Activated T-helper 17 cell treated with anti-CD3 and anti-CD28 coated beads, Interleukin-2, amount 50 U/mL, for 72 hours (primary cell): ENCODE data around the gene PLK1. TPM values are rescaled to one million over a fixed set of nuclear protein-coding genes. Genes with fewer than 3 reads are reported as not detected.

Experiments
- ATAC-seq: fragments of 150-1000 bp; cut with Tn5 transposase; replicated peaks from 2 replicates; pipeline ENCODE4 v1.10.0; 2021; ENCODE audit warnings: mild to moderate bottlenecking, moderate library complexity
- H3K27ac Mint-ChIP-seq: one replicate; pipeline ENCODE4 v1.8.0; 2022; ENCODE audit warnings: mixed read lengths
- H3K27me3 Mint-ChIP-seq: one replicate; pipeline ENCODE4 v1.8.0; 2022; ENCODE audit warnings: mixed read lengths
- H3K36me3 Mint-ChIP-seq: one replicate; pipeline ENCODE4 v1.8.0; 2022; ENCODE audit warnings: low read depth, mild to moderate bottlenecking, mixed read lengths
- H3K4me1 Mint-ChIP-seq: one replicate; pipeline ENCODE4 v1.8.0; 2022; ENCODE audit warnings: mixed read lengths
- H3K4me3 Mint-ChIP-seq: one replicate; pipeline ENCODE4 v1.8.0; 2022; ENCODE audit warnings: mild to moderate bottlenecking, mixed read lengths
- H3K9me3 Mint-ChIP-seq: one replicate; pipeline ENCODE4 v1.8.0; 2022; ENCODE audit warnings: mixed read lengths
- total RNA-seq, 2 donors: library from RNA; stranded (reverse); gene quantifications; one replicate each; pipeline ENCODE4 v1.2.3, GENCODE V29; 2022

The PLK1 gene
- total RNA-seq, 2 donors from 2014 or later = 64.0 to 104 TPM

- Mint-ChIP-seq H3K4me1 (no peaks in the 10 kb centered on the region), H3K4me3 (no peak overlapping the region), H3K9me3 (no peaks in the 10 kb centered on the region), H3K36me3 (peaks cover 33% of the 10 kb centered on the region), H3K27ac (no peak overlapping the region), H3K27me3 (no peaks in the 10 kb centered on the region)
- no peak for ATAC-seq
These were observed 13.6 kb downstream of the PLK1 start for GRCh38 chr16:23692190-23692837.

GRCh38 chr16:23694265-23694643 is 15.6 kb downstream of the PLK1 start:
- no peaks in the 10 kb centered on the region for H3K27me3 Mint-ChIP-seq
- H3K4me3 Mint-ChIP-seq = no peak overlapping the region
- no peak for ATAC-seq
- peaks cover 14% of the 10 kb centered on the region for H3K36me3 Mint-ChIP-seq
- no peak overlapping the region for H3K27ac Mint-ChIP-seq
- no peaks in the 10 kb centered on the region for H3K9me3 Mint-ChIP-seq
- no peaks in the 10 kb centered on the region for H3K4me1 Mint-ChIP-seq

GRCh38 chr16:23694644-23695373 is 16.1 kb downstream of the PLK1 start:
- Mint-ChIP-seq H3K4me1 (no peaks in the 10 kb centered on the region), H3K36me3 (peaks cover 8% of the 10 kb centered on the region), H3K27me3 (no peaks in the 10 kb centered on the region), H3K27ac (no peak overlapping the region), H3K4me3 (no peak overlapping the region), H3K9me3 (no peaks in the 10 kb centered on the region)
- ATAC-seq = no peak

- H3K27ac Mint-ChIP-seq = no peak overlapping the region
These were observed 17.1 kb downstream of the PLK1 start for GRCh38 chr16:23695756-23696155.

GRCh38 chr16:23699100-23699499 is 20.4 kb downstream of the PLK1 start:
- Mint-ChIP-seq H3K9me3 (peaks cover 7% of the 10 kb centered on the region), H3K27me3 (peaks cover 3% of the 10 kb centered on the region), H3K4me3 (no peak overlapping the region), H3K36me3 (no peaks in the 10 kb centered on the region), H3K27ac (no peak overlapping the region), H3K4me1 (no peaks in the 10 kb centered on the region)
- peak; percentile 56 for ATAC-seq

More at GRCh38 chr16:23695756-23696155, 17.1 kb downstream of the PLK1 start:
- no peak for ATAC-seq
- H3K27me3 Mint-ChIP-seq = no peaks in the 10 kb centered on the region
- no peaks in the 10 kb centered on the region for H3K9me3 Mint-ChIP-seq
- H3K4me1 Mint-ChIP-seq = no peaks in the 10 kb centered on the region
- no peak overlapping the region for H3K4me3 Mint-ChIP-seq
- no peaks in the 10 kb centered on the region for H3K36me3 Mint-ChIP-seq

GRCh38 chr16:23700093-23700492 is 21.4 kb downstream of the PLK1 start:
- peaks cover 8% of the 10 kb centered on the region for H3K27me3 Mint-ChIP-seq
- H3K36me3 Mint-ChIP-seq = no peaks in the 10 kb centered on the region
- H3K27ac Mint-ChIP-seq = no peak overlapping the region
- no peak overlapping the region for H3K4me3 Mint-ChIP-seq
- no peak for ATAC-seq
- no peaks in the 10 kb centered on the region for H3K4me1 Mint-ChIP-seq
- H3K9me3 Mint-ChIP-seq = peaks cover 7% of the 10 kb centered on the region

- no peaks in the 10 kb centered on the region for H3K36me3 Mint-ChIP-seq
- H3K27ac Mint-ChIP-seq = no peak overlapping the region
- peaks cover 7% of the 10 kb centered on the region for H3K9me3 Mint-ChIP-seq
- H3K4me3 Mint-ChIP-seq = no peak overlapping the region
- H3K4me1 Mint-ChIP-seq = no peaks in the 10 kb centered on the region
- H3K27me3 Mint-ChIP-seq = peaks cover 8% of the 10 kb centered on the region
- no peak for ATAC-seq
These were observed 21.8 kb downstream of the PLK1 start for GRCh38 chr16:23700509-23700908.

GRCh38 chr16:23701045-23701444 is 22.4 kb downstream of the PLK1 start:
- no peaks in the 10 kb centered on the region for H3K36me3 Mint-ChIP-seq
- no peaks in the 10 kb centered on the region for H3K4me1 Mint-ChIP-seq
- peaks cover 11% of the 10 kb centered on the region for H3K27me3 Mint-ChIP-seq
- peaks cover 7% of the 10 kb centered on the region for H3K9me3 Mint-ChIP-seq
- no peak overlapping the region for H3K27ac Mint-ChIP-seq
- no peak overlapping the region for H3K4me3 Mint-ChIP-seq
- ATAC-seq = no peak

- H3K36me3 Mint-ChIP-seq = no peaks in the 10 kb centered on the region
- ATAC-seq = no peak
- H3K9me3 Mint-ChIP-seq = peaks cover 7% of the 10 kb centered on the region
- H3K27me3 Mint-ChIP-seq = peaks cover 13% of the 10 kb centered on the region
- H3K4me3 Mint-ChIP-seq = no peak overlapping the region
- no peaks in the 10 kb centered on the region for H3K4me1 Mint-ChIP-seq
- H3K27ac Mint-ChIP-seq = no peak overlapping the region
These were observed 24.3 kb downstream of the PLK1 start for GRCh38 chr16:23702951-23703350.

GRCh38 chr16:23704772-23705516 is 26.3 kb downstream of the PLK1 start:
- no peak overlapping the region for H3K4me3 Mint-ChIP-seq
- peaks cover 11% of the 10 kb centered on the region for H3K9me3 Mint-ChIP-seq
- H3K4me1 Mint-ChIP-seq = no peaks in the 10 kb centered on the region
- peaks cover 19% of the 10 kb centered on the region for H3K27me3 Mint-ChIP-seq
- H3K36me3 Mint-ChIP-seq = no peaks in the 10 kb centered on the region
- ATAC-seq = no peak
- H3K27ac Mint-ChIP-seq = no peak overlapping the region

GRCh38 chr16:23705517-23705902 is 26.8 kb downstream of the PLK1 start:
- Mint-ChIP-seq H3K4me3 (no peak overlapping the region), H3K36me3 (no peaks in the 10 kb centered on the region), H3K27me3 (peaks cover 24% of the 10 kb centered on the region), H3K27ac (no peak overlapping the region), H3K4me1 (no peaks in the 10 kb centered on the region), H3K9me3 (peaks cover 16% of the 10 kb centered on the region)
- no peak for ATAC-seq

GRCh38 chr16:23706439-23706838 is 27.8 kb downstream of the PLK1 start:
- H3K27me3 Mint-ChIP-seq = peaks cover 27% of the 10 kb centered on the region
- H3K9me3 Mint-ChIP-seq = peaks cover 16% of the 10 kb centered on the region
- no peaks in the 10 kb centered on the region for H3K36me3 Mint-ChIP-seq
- H3K4me3 Mint-ChIP-seq = no peak overlapping the region
- ATAC-seq = no peak
- no peaks in the 10 kb centered on the region for H3K4me1 Mint-ChIP-seq
- H3K27ac Mint-ChIP-seq = no peak overlapping the region

GRCh38 chr16:23709536-23709935 is 30.8 kb downstream of the PLK1 start:
- Mint-ChIP-seq H3K4me3 (no peak overlapping the region), H3K9me3 (peaks cover 10% of the 10 kb centered on the region), H3K36me3 (no peaks in the 10 kb centered on the region), H3K27ac (no peak overlapping the region), H3K4me1 (no peaks in the 10 kb centered on the region), H3K27me3 (peaks cover 32% of the 10 kb centered on the region)
- no peak for ATAC-seq

GRCh38 chr16:23710008-23710407 is 31.3 kb downstream of the PLK1 start:
- Mint-ChIP-seq H3K27me3 (peaks cover 34% of the 10 kb centered on the region), H3K4me1 (no peaks in the 10 kb centered on the region), H3K9me3 (peaks cover 10% of the 10 kb centered on the region), H3K36me3 (no peaks in the 10 kb centered on the region), H3K27ac (no peak overlapping the region), H3K4me3 (no peak overlapping the region)
- ATAC-seq = no peak

- H3K4me3 Mint-ChIP-seq = no peak overlapping the region
- H3K9me3 Mint-ChIP-seq = peaks cover 10% of the 10 kb centered on the region
- H3K27ac Mint-ChIP-seq = no peak overlapping the region
- H3K27me3 Mint-ChIP-seq = peaks cover 35% of the 10 kb centered on the region
- no peak for ATAC-seq
- no peaks in the 10 kb centered on the region for H3K36me3 Mint-ChIP-seq
- H3K4me1 Mint-ChIP-seq = no peaks in the 10 kb centered on the region
These were observed 31.8 kb downstream of the PLK1 start for GRCh38 chr16:23710504-23710903.
